A549 treated with AZD9567 at 1 μM for 4 hours (cell line): Measurements from ENCODE around the gene MYH14. TPM values are rescaled to one million over a fixed set of nuclear protein-coding genes. Genes with fewer than 3 reads are reported as not detected.

Experiments
- total RNA-seq: library from RNA; stranded (reverse); fragments of 200-300 nt; extraction: Qiagen RNA extraction; gene quantifications from 5 replicates; pipeline ENCODE4 v1.2.3, GENCODE V29; 2022; ENCODE audit not compliant: insufficient read depth

MYH14 gene
- total RNA-seq = 4.3 to 6.6 TPM (median 6.0 TPM) in 5 replicates

GRCh38 chr19:50203281-50204080 is at the start of gene MYH14:
Gene MYH14, plus strand, starts transcription at chr19:50203622. Its CDS starts 6,744 bp downstream, at chr19:50210366.

DNA sequence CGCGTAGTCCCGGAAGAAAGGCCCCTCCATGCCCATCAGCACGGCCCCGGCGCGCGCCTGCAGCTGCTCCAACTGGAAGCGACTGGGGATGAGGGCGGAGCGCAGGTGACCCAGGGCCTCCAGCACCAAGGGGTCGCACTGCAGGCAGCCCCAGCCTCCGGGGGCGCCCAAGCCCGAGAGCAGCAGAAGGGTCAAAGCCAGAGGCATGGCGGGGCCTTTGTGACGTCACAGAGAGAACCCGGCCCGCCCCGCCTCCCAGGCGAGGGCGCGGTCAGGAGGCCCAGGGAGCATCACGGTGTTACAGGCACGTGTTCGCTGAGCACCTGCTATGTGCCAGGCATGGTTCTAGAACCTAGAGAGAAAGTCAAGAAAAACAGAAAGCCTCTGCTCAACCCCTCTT is 40.4 kb upstream of the MYH14 start, which contains the start of gene IZUMO2:
Gene IZUMO2, minus strand, starts transcription at position 294 of the 400 bp plus-strand sequence. Its CDS starts 87 bp downstream, at position 207.

DNA sequence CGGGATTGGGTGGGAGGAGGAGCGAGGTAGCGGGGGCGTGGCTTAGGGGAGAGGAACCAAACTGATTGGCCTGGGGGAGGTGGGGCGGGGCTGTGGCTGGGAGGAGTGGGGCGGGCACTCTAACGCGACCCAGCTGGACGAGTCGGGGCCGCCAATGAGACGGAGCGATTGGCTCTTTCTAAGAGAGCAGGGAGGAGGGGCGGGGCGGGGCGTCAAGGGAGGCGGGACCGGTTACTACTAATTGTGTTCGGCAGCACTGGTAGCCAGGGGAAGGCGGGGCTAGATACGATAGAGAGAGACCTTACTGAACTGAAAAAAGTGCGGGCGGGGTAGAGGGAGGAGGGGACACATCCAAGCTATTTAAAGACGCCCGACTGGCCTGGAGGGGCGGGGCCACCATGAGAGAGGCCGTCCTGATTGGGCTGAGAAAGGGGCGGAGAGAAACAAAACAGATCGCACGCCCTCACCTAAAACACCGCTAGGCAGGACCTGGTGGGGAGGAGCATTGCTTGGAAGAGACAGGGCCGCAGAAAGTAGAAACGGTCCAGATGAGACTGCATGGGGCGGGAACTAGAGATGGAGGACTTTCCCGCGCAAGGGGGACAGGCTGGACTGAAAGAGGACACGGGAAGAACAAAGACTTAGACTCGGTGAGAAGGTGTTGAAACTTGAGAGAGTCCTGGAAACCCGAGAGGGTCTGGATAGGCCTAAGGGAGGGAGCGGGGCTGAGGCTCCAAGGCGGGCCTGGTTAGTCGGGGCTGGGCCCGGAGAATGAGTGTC is 125.9 kb downstream of the MYH14 start, which contains the start of gene KCNC3:
Gene KCNC3, minus strand, starts transcription at position 232 of the 780 bp plus-strand sequence. CDS start 295 bp downstream, outside the sequence.

Other genes starting within 250 kb of the MYH14 start
- 0.03 TPM in 1 of 5 replicates, not detected in the others for gene SIGLEC11, start 242.4 kb upstream of the MYH14 start, total RNA-seq
- gene VRK3, start 178.2 kb upstream of the MYH14 start, total RNA-seq = 40.2 to 47.6 TPM (median 43.1 TPM) in 5 replicates
- gene ZNF473, start 177.6 kb upstream of the MYH14 start, total RNA-seq = 7.4 to 10.0 TPM (median 9.7 TPM) in 5 replicates
- not detected in 5 replicates for gene IZUMO2, start 40.3 kb upstream of the MYH14 start, total RNA-seq
- 1.2 to 2.1 TPM (median 1.9 TPM) in 5 replicates for gene KCNC3, start 125.8 kb downstream of the MYH14 start, total RNA-seq
- 0.77 to 1.1 TPM (median 0.91 TPM) in 4 of 5 replicates, not detected in the other for gene NAPSA, start 162.0 kb downstream of the MYH14 start, total RNA-seq
- 57.6 to 80.9 TPM (median 78.3 TPM) in 5 replicates for gene NR1H2, start 172.8 kb downstream of the MYH14 start, total RNA-seq
- gene POLD1, start 180.7 kb downstream of the MYH14 start, total RNA-seq = 63.6 to 89.7 TPM (median 86.9 TPM) in 5 replicates
- 0.10 to 0.31 TPM (median 0.19 TPM) in 4 of 5 replicates, not detected in the other for gene SPIB, start 215.3 kb downstream of the MYH14 start, total RNA-seq
- not detected in 5 replicates for gene MYBPC2, start 229.3 kb downstream of the MYH14 start, total RNA-seq